ENCODE results near the gene IQUB.

IQUB gene

DNA sequence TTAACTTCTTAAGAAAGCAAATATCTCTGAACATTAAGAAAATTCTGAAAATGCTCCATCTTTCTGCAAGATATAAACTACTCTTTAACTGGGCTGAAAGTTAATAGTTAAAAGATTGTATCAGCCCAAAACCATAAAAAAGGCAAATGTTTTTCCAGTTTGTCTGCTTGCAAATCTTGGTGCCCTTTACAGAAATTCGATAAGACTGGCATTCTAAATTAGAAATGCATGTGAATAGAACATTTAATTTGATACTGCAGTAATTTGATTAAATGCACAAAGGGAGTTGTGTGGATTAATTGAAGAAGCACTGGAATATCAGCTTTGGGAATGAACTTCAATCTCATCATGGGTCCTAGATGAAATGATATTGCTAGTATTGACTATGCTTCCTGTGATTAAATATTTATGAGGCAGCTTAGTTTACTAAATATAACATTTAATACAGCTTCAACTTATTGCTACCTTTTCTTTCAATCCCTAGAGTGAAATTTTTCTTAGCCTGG, 78.4 kb downstream of the IQUB start:
- DNase-seq (ENCODE audit: low spot score in 2 of 2), result no peak
- Histone ChIP-seq H3K36me3 (replicated peaks) (no peaks in the 10 kb centered on the region), H3K9me3 (no peaks in the 10 kb centered on the region), H3K27me3 (ENCODE audit: low read depth) (peaks cover 6% of the 10 kb centered on the region; the same call in 1 of the 2 replicates), H3K4me1 (peaks cover 6% of the 10 kb centered on the region), H3K4me3 (no peak overlapping the region)
- in situ Hi-C loops (cut with MboI; ENCODE audit: low sequenced_read_pairs), result no loop called here

DNA sequence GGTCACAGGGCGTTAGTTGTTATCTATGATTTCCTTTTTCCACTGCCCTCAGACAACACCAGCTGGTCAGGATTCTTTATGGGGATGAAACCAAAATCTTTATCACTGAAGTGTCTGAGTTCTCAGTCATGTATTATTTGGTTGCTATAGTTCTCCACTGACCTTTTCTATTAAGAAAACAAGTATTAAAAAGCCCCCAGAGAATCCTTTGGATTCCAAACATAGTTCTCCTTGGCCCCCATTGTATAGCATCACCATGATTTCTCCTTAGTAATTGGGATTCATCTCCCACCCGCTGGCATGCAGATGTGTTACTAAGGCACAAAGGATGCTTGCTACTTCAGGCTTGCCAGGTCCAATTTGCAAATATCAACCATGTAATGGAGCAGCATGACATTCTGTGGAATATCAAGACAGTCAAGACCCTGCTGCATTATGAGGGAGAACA, 94.3 kb downstream of the IQUB start:
- Histone ChIP-seq H3K36me3 (replicated peaks) (no peaks in the 10 kb centered on the region), H3K4me1 (no peaks in the 10 kb centered on the region), H3K9me3 (no peaks in the 10 kb centered on the region), H3K27me3 (ENCODE audit: low read depth) (peaks cover 5% of the 10 kb centered on the region; the same call in 1 of the 2 replicates), H3K4me3 (no peak overlapping the region)
- no peak for DNase-seq (ENCODE audit: low spot score in 2 of 2)
- in situ Hi-C loops (cut with MboI; ENCODE audit: low sequenced_read_pairs), result no loop called here

DNA sequence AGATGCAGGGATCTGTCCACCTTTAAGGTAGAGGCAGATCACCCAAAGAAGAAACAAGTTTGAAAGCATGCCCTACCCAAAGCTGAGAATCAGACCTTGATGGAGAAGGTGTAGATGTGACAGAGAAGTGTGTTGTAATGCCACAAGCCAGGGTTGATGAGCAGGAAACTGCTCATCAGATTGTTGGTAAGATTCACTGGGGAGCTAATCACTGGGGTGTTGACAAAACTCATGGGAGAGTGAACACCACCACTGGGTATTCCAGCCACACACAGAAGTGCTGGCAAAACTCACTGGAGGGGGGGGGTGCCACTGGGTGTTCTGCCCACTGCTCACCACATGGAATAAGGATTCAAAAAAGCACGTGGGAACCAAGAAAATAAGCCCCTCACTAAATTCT, 95.2 kb downstream of the IQUB start:
- DNase-seq (ENCODE audit: low spot score in 2 of 2), result no peak
- no peaks in the 10 kb centered on the region for H3K36me3 ChIP-seq (replicated peaks)
- no peaks in the 10 kb centered on the region for H3K9me3 ChIP-seq
- in situ Hi-C loops (cut with MboI; ENCODE audit: low sequenced_read_pairs), result no loop called here
- no peak overlapping the region for H3K4me3 ChIP-seq
- no peaks in the 10 kb centered on the region for H3K4me1 ChIP-seq
- H3K27me3 ChIP-seq (ENCODE audit: low read depth), result peaks cover 5% of the 10 kb centered on the region; the same call in 1 of the 2 replicates

GRCh38 chr7:123437447-123437995, 96.9 kb downstream of the IQUB start:
- H3K27me3 ChIP-seq (ENCODE audit: low read depth), result peaks cover 5% of the 10 kb centered on the region; the same call in 1 of the 2 replicates
- no peak overlapping the region for H3K4me3 ChIP-seq
- in situ Hi-C loops (cut with MboI; ENCODE audit: low sequenced_read_pairs), result no loop called here
- no peaks in the 10 kb centered on the region for H3K36me3 ChIP-seq (replicated peaks)
- no peak for DNase-seq (ENCODE audit: low spot score in 2 of 2)
- no peaks in the 10 kb centered on the region for H3K4me1 ChIP-seq
- H3K9me3 ChIP-seq, result no peaks in the 10 kb centered on the region

DNA sequence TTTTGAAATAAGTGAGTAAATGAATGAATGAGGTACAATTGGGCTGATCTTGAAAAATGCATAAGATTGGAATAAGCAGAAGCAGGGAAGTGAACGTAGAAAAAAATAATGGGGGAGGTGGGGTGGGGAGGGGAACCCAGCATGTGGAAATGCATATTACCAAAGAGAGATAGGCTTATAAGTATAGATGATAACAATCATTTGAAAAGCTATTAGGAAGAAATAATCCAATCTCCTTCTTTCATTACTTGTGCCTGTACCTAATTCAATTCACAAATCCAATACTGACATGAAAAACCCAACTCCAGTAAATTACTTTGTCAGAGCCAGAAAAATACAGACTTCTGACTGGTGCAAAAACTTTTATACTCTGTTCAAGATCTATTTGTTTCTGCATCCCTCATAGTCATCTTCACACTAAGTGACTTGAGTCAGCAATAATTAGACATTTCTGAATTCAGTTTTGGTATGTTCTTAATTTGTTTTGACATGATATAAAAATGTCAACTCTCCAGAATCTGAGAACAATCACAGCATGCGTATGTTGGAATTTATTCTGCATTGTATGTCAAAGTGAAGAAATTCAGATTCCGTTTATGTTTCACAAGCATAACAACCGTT, 99.2 kb downstream of the IQUB start:
- Histone ChIP-seq H3K4me1 (no peaks in the 10 kb centered on the region), H3K36me3 (replicated peaks) (no peaks in the 10 kb centered on the region), H3K27me3 (ENCODE audit: low read depth) (no peaks in the 10 kb centered on the region), H3K9me3 (no peaks in the 10 kb centered on the region), H3K4me3 (no peak overlapping the region)
- in situ Hi-C loops (cut with MboI; ENCODE audit: low sequenced_read_pairs), result no loop called here
- DNase-seq (ENCODE audit: low spot score in 2 of 2), result no peak

DNA sequence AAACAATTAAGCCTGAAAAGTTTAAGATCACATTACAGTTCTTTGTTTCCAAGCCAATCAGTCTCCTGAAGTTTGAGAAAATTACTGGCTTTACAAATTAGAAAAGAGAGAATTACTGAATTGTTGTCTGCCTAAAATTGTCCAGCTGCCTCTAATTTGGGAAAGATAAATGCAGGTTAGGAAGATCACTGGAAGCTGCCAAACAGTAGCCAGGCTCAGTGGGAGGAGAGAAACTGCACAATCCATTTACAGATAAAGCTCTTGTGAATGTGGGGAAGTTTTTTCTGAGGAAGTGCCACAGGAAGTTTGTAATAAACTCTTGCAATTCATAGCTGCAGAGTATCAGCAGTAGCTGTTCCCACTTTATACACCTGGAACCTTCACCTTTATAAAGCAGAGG, 100.7 kb downstream of the IQUB start:
- Histone ChIP-seq H3K27me3 (ENCODE audit: low read depth) (no peaks in the 10 kb centered on the region), H3K36me3 (replicated peaks) (no peaks in the 10 kb centered on the region), H3K4me1 (no peaks in the 10 kb centered on the region), H3K4me3 (no peak overlapping the region), H3K9me3 (no peaks in the 10 kb centered on the region)
- in situ Hi-C loops (cut with MboI; ENCODE audit: low sequenced_read_pairs), result no loop called here
- no peak for DNase-seq (ENCODE audit: low spot score in 2 of 2)

DNA sequence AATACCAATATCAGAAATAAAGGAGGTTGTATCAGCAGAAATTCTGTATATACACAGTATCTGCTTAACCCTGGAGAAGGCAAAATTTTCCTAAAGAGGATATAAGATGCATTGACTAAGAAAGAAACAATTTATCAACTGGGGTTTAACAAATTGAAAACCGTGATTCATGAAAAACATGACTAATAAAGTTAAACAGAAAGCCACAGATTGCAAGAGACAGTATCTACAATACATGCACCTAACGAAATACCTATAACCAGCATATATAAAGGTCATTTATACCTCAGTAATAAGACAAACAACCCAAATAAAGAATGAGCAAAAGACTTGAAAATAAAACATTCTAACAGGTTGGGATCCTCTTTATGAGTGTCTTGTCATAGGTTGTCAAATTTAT, 101.8 kb downstream of the IQUB start:
- in situ Hi-C loops (cut with MboI; ENCODE audit: low sequenced_read_pairs), result no loop called here
- H3K9me3 ChIP-seq, result no peaks in the 10 kb centered on the region
- no peaks in the 10 kb centered on the region for H3K4me1 ChIP-seq
- H3K36me3 ChIP-seq (replicated peaks), result no peaks in the 10 kb centered on the region
- no peak for DNase-seq (ENCODE audit: low spot score in 2 of 2)
- H3K4me3 ChIP-seq, result no peak overlapping the region
- no peaks in the 10 kb centered on the region for H3K27me3 ChIP-seq (ENCODE audit: low read depth)

DNA sequence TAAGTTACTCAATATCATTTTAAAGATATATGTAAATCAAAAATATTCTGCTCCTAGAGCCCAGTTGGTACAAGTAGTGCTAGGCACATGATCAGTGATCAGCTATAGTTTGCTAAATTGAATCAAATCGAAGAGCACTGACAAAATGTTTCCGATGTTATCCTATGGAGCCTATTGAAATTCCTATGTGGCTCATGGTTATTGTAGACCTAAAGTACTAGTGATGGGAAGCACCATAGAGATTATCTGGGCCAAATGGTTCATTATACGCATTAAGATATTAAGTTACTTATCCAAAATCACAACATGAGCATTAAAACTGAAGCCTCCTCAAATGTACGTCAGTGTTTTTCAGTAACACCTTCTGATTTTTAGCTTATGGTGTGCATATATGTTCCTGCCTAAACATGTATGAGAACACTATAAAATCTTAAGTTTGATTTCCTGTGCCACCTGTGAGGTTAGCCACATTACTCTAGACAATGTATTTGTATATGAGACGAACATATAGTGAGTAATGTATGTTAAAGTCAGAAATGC, 103.2 kb downstream of the IQUB start:
- Histone ChIP-seq H3K4me3 (no peak overlapping the region), H3K36me3 (replicated peaks) (no peaks in the 10 kb centered on the region), H3K4me1 (no peaks in the 10 kb centered on the region), H3K9me3 (no peaks in the 10 kb centered on the region), H3K27me3 (ENCODE audit: low read depth) (no peaks in the 10 kb centered on the region)
- no peak for DNase-seq (ENCODE audit: low spot score in 2 of 2)
- in situ Hi-C loops (cut with MboI; ENCODE audit: low sequenced_read_pairs), result no loop called here

DNA sequence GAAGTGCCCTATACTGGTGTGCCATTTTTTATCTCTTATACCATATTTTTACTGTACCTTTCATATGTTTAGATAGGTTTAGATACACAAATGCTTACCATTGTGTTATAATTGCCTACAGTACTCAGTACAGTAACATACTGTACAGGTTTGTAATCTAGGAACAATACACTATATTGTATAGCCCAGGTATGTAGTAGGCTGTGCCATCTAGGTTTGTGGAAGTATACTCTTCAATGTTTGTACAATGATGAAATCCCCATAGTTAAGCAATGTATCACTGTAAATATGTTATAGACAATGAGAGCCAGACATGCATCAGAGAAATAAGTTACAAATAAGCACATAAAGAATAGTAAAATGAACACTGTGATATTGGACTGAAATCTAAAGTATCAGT, 109.1 kb downstream of the IQUB start:
- Histone ChIP-seq H3K4me3 (no peak overlapping the region), H3K9me3 (no peaks in the 10 kb centered on the region), H3K27me3 (ENCODE audit: low read depth) (no peaks in the 10 kb centered on the region), H3K36me3 (replicated peaks) (no peaks in the 10 kb centered on the region), H3K4me1 (no peaks in the 10 kb centered on the region)
- in situ Hi-C loops (cut with MboI; ENCODE audit: low sequenced_read_pairs), result no loop called here
- DNase-seq (ENCODE audit: low spot score in 2 of 2), result no peak

GRCh38 chr7:123424463-123424862, 109.9 kb downstream of the IQUB start:
- no peaks in the 10 kb centered on the region for H3K4me1 ChIP-seq
- H3K36me3 ChIP-seq (replicated peaks), result no peaks in the 10 kb centered on the region
- H3K9me3 ChIP-seq, result no peaks in the 10 kb centered on the region
- DNase-seq (ENCODE audit: low spot score in 2 of 2), result no peak
- no peaks in the 10 kb centered on the region for H3K27me3 ChIP-seq (ENCODE audit: low read depth)
- no peak overlapping the region for H3K4me3 ChIP-seq
- in situ Hi-C loops (cut with MboI; ENCODE audit: low sequenced_read_pairs), result no loop called here

- H3K4me1 ChIP-seq, result no peaks in the 10 kb centered on the region
- in situ Hi-C loops (cut with MboI; ENCODE audit: low sequenced_read_pairs), result no loop called here
Measured at GRCh38 chr7:123423622-123424021, 110.8 kb downstream of the IQUB start.

DNA sequence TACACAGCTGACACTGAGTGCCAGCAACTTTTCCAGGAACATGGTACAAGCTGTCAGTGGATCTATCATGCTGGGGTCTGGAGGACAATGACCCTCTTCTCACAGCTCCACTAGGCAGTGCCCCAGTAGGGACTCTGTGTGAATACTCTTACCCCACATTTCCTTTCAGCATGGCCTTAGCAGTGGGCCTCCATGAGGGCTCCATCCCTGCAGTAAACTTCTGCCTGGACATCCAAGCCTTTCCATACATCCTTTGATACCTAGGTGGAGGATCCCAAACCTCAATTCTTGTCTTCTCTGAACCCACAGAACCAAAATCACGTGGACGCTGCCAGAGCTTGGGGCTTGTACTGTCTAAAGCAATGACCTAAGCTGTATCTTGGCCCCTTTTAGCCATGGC, 116.8 kb downstream of the IQUB start:
- in situ Hi-C loops (cut with MboI; ENCODE audit: low sequenced_read_pairs), result no loop called here
- no peak for DNase-seq (ENCODE audit: low spot score in 2 of 2)
- no peak overlapping the region for H3K4me3 ChIP-seq

More at GRCh38 chr7:123423622-123424021, 110.8 kb downstream of the IQUB start:
- no peaks in the 10 kb centered on the region for H3K9me3 ChIP-seq
- DNase-seq (ENCODE audit: low spot score in 2 of 2), result no peak
- H3K36me3 ChIP-seq (replicated peaks), result no peaks in the 10 kb centered on the region
- no peak overlapping the region for H3K4me3 ChIP-seq
- H3K27me3 ChIP-seq (ENCODE audit: low read depth), result no peaks in the 10 kb centered on the region

DNA sequence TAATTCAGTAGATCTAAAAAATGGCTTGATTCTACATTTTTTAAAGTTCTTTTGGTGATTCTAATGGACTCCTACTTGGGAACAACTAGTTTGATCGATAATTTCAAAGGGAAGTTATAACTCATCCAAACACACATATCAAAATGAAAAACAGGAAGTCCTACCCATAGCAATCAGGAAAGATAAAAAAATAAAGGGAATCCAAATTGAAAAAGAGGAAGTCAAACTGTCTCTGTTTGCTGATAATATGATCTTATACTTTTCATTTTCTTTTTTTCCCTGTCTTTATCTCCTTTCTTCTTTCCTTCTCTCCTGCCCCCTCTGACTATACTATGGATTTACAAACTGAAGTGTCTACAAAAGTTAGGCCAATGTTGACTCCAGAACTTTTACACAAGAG, 118.8 kb downstream of the IQUB start:
- no peaks in the 10 kb centered on the region for H3K36me3 ChIP-seq (replicated peaks)
- no peak overlapping the region for H3K4me3 ChIP-seq
- H3K9me3 ChIP-seq, result no peaks in the 10 kb centered on the region; the same call in 1 of the 2 replicates
- in situ Hi-C loops (cut with MboI; ENCODE audit: low sequenced_read_pairs), result no loop called here
- H3K27me3 ChIP-seq (ENCODE audit: low read depth), result no peaks in the 10 kb centered on the region
- DNase-seq (ENCODE audit: low spot score in 2 of 2), result no peak
- H3K4me1 ChIP-seq, result no peaks in the 10 kb centered on the region

More for the DNA sequence above, 116.8 kb downstream of the IQUB start:
- no peaks in the 10 kb centered on the region for H3K36me3 ChIP-seq (replicated peaks)
- H3K4me1 ChIP-seq, result no peaks in the 10 kb centered on the region
- H3K9me3 ChIP-seq, result no peaks in the 10 kb centered on the region; the same call in 1 of the 2 replicates
- no peaks in the 10 kb centered on the region for H3K27me3 ChIP-seq (ENCODE audit: low read depth)

GRCh38 chr7:123410273-123410904, 124.0 kb downstream of the IQUB start:
- Histone ChIP-seq H3K36me3 (replicated peaks) (no peaks in the 10 kb centered on the region), H3K4me1 (no peaks in the 10 kb centered on the region), H3K27me3 (ENCODE audit: low read depth) (no peaks in the 10 kb centered on the region), H3K9me3 (no peaks in the 10 kb centered on the region), H3K4me3 (no peak overlapping the region)
- in situ Hi-C loops (cut with MboI; ENCODE audit: low sequenced_read_pairs), result no loop called here
- no peak for DNase-seq (ENCODE audit: low spot score in 2 of 2)

Measured in HAP-1 (cell line).